ENCODE measurements around the gene PTGR3.

PTGR3 gene

DNA sequence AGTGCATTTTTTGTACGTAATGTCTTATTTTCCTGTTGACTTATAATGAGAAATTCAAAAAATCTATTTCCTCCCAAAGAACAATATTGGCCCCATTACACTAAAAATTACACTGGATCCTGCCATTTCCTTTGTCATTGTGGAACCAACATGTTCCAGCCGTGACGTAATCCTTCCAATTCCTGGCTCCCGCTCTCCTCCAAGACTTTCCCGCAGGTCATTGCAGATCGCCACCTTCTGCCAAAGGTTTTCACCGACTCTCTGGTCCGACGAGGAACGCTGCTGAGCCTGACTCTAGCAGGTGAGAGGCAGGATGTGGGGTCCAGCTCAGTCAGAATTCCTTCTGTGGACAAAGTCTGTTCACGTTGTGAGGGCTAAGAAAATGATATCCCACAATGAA, 38.0 kb downstream of the PTGR3 start:
- H3K4me2 ChIP-seq (ENCODE audit: low read length): no peak overlapping the region

DNA sequence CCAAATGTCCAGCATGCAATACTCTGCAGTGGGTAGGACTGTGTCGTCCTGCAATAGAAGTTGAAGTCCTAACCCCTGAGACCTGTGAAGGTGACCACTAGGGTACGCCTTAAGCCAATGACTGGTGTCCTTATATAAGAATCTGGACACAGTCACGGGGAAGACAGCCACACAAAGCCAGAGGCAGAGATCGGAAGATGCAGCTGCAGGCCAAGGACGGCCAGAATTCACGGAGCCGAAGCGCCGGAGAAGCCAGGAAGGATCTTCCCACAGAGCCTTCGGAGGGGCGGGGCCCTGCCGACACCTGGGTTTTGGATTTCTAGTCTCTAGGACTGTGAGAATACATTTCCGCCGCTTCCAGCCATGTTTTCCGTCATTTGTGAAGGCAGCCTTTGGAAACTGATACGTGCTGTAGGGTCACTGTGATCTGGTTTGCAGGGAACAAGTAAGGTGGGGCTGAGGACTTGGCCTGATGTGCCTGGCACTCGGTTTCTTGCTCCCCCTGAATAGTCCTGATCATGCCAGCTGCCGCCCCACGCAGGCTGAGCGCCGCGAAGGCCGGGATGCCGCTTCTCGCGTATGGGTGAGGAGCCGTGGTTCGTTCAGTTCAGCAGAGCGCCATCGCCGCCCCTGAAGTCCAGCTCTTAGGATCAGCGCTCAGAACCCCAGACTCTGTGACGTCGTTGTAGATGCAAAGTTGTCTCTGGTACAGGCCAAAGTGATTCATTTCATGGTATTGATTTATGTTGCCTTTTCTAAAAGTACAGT, 38.7 kb downstream of the PTGR3 start:
- no peak overlapping the region for H3K4me2 ChIP-seq (ENCODE audit: low read length)
- H3K9ac ChIP-seq (ENCODE audit: low read depth, low read length): no peak overlapping the region
- H3K4me1 ChIP-seq (ENCODE audit: control insufficient read depth, insufficient read depth, low read length): no peaks in the 10 kb centered on the region
- peaks cover 3% of the 10 kb centered on the region for H3K27me3 ChIP-seq (ENCODE audit: control insufficient read depth, insufficient read depth, low read length)
- H3K9me3 ChIP-seq (replicated peaks; ENCODE audit: low read length): no peaks in the 10 kb centered on the region
- H3K4me3 ChIP-seq (ENCODE audit: low read length): no peak overlapping the region
- no peaks in the 10 kb centered on the region for H3K36me3 ChIP-seq (ENCODE audit: insufficient read depth, low read length)

More for the DNA sequence above, 38.0 kb downstream of the PTGR3 start:
- no peaks in the 10 kb centered on the region for H3K9me3 ChIP-seq (replicated peaks; ENCODE audit: low read length)
- H3K27me3 ChIP-seq (ENCODE audit: control insufficient read depth, insufficient read depth, low read length): peaks cover 3% of the 10 kb centered on the region
- H3K9ac ChIP-seq (ENCODE audit: low read depth, low read length): no peak overlapping the region
- H3K36me3 ChIP-seq (ENCODE audit: insufficient read depth, low read length): no peaks in the 10 kb centered on the region
- no peak overlapping the region for H3K4me3 ChIP-seq (ENCODE audit: low read length)
- H3K4me1 ChIP-seq (ENCODE audit: control insufficient read depth, insufficient read depth, low read length): no peaks in the 10 kb centered on the region

DNA sequence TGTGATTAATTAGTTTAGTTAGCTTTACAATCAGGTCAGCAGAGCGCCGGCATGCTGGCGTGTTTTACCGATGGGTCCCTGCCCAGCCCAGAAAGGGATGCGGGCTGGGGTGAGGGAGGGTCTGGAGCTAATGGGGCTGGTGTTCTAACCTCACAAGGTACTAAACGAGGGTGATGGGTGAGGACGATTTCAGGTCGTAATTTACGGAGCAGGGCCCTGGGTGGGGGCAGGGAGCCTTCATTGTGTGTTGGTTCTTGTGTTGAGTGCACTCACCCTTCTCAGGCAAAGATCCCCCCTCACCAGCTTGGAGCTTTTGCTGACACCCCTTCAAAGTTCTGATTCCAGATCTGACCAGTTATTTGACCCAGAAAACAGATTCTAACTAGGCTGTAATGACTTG, 39.5 kb downstream of the PTGR3 start:
- Histone ChIP-seq H3K9ac (ENCODE audit: low read depth, low read length) (no peak overlapping the region), H3K27me3 (ENCODE audit: control insufficient read depth, insufficient read depth, low read length) (peaks cover 3% of the 10 kb centered on the region), H3K36me3 (ENCODE audit: insufficient read depth, low read length) (no peaks in the 10 kb centered on the region), H3K4me2 (ENCODE audit: low read length) (no peak overlapping the region), H3K9me3 (replicated peaks; ENCODE audit: low read length) (no peaks in the 10 kb centered on the region), H3K4me3 (ENCODE audit: low read length) (no peak overlapping the region), H3K4me1 (ENCODE audit: control insufficient read depth, insufficient read depth, low read length) (no peaks in the 10 kb centered on the region)

- H3K9me3 ChIP-seq (replicated peaks; ENCODE audit: low read length): no peaks in the 10 kb centered on the region
- H3K9ac ChIP-seq (ENCODE audit: low read depth, low read length): no peak overlapping the region
- no peak overlapping the region for H3K4me2 ChIP-seq (ENCODE audit: low read length)
Measured at GRCh38 chr18:75168619-75169018, 40.3 kb downstream of the PTGR3 start.

GRCh38 chr18:75167759-75168618, 41.0 kb downstream of the PTGR3 start:
- H3K27me3 ChIP-seq (ENCODE audit: control insufficient read depth, insufficient read depth, low read length): peaks cover 3% of the 10 kb centered on the region
- no peak overlapping the region for H3K4me3 ChIP-seq (ENCODE audit: low read length)

More at GRCh38 chr18:75168619-75169018, 40.3 kb downstream of the PTGR3 start:
- Histone ChIP-seq H3K27me3 (ENCODE audit: control insufficient read depth, insufficient read depth, low read length) (peaks cover 3% of the 10 kb centered on the region), H3K4me1 (ENCODE audit: control insufficient read depth, insufficient read depth, low read length) (no peaks in the 10 kb centered on the region), H3K4me3 (ENCODE audit: low read length) (no peak overlapping the region), H3K36me3 (ENCODE audit: insufficient read depth, low read length) (no peaks in the 10 kb centered on the region)

GRCh38 chr18:75167137-75167536, 41.8 kb downstream of the PTGR3 start:
- no peak overlapping the region for H3K9ac ChIP-seq (ENCODE audit: low read depth, low read length)
- no peaks in the 10 kb centered on the region for H3K9me3 ChIP-seq (replicated peaks; ENCODE audit: low read length)
- peaks cover 3% of the 10 kb centered on the region for H3K27me3 ChIP-seq (ENCODE audit: control insufficient read depth, insufficient read depth, low read length)
- no peak overlapping the region for H3K4me2 ChIP-seq (ENCODE audit: low read length)
- H3K36me3 ChIP-seq (ENCODE audit: insufficient read depth, low read length): no peaks in the 10 kb centered on the region
- no peaks in the 10 kb centered on the region for H3K4me1 ChIP-seq (ENCODE audit: control insufficient read depth, insufficient read depth, low read length)
- H3K4me3 ChIP-seq (ENCODE audit: low read length): no peak overlapping the region

More at GRCh38 chr18:75167759-75168618, 41.0 kb downstream of the PTGR3 start:
- no peak overlapping the region for H3K4me2 ChIP-seq (ENCODE audit: low read length)
- H3K4me1 ChIP-seq (ENCODE audit: control insufficient read depth, insufficient read depth, low read length): no peaks in the 10 kb centered on the region
- no peaks in the 10 kb centered on the region for H3K36me3 ChIP-seq (ENCODE audit: insufficient read depth, low read length)
- H3K9ac ChIP-seq (ENCODE audit: low read depth, low read length): no peak overlapping the region
- H3K9me3 ChIP-seq (replicated peaks; ENCODE audit: low read length): no peaks in the 10 kb centered on the region

DNA sequence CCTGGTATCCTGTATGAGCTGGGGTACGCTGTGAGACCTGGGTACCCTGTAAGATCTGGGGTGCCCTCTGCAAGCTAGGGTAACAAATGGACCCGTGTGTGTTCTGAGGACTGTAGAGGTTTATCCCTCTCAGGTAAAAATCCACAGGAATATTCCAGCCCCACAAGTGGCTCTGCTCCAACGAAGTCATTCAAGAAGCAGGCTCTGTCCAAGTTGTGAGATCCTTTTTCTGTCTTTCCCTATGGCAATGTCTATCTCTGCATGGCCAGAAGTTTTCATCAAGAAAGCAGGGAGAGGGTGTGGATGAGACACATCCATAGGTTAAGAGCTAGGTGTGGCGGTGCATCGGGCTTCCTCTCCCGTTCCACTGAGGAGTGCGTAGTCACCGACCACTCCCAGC, 43.0 kb downstream of the PTGR3 start:
- Histone ChIP-seq H3K4me1 (ENCODE audit: control insufficient read depth, insufficient read depth, low read length) (no peaks in the 10 kb centered on the region), H3K27me3 (ENCODE audit: control insufficient read depth, insufficient read depth, low read length) (peaks cover 3% of the 10 kb centered on the region), H3K9me3 (replicated peaks; ENCODE audit: low read length) (no peaks in the 10 kb centered on the region), H3K4me3 (ENCODE audit: low read length) (no peak overlapping the region), H3K4me2 (ENCODE audit: low read length) (no peak overlapping the region), H3K9ac (ENCODE audit: low read depth, low read length) (no peak overlapping the region), H3K36me3 (ENCODE audit: insufficient read depth, low read length) (no peaks in the 10 kb centered on the region)

DNA sequence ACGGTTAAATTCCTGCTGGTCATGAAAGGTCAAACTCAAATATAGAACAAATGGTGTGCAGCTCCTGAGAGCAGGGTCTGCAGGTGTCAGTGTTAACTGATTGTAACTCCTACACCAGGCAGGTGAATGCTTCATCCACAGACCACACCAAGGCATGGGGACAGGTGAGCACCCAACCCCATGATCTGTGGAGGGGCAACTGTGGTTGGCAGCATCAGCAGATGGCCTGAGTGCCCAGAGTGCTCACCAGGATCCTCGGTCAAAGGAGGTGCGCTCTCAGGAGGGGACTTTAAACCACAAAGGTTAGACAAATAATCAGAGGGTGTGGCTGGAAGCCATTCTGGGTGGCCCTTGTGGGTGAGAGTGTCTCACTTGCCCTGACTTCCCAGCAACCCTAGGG, 44.5 kb downstream of the PTGR3 start:
- peaks cover 3% of the 10 kb centered on the region for H3K27me3 ChIP-seq (ENCODE audit: control insufficient read depth, insufficient read depth, low read length)
- peaks cover 7% of the 10 kb centered on the region for H3K4me1 ChIP-seq (ENCODE audit: control insufficient read depth, insufficient read depth, low read length)
- H3K9ac ChIP-seq (ENCODE audit: low read depth, low read length): no peak overlapping the region

GRCh38 chr18:75163736-75164135, 45.2 kb downstream of the PTGR3 start:
- Histone ChIP-seq H3K36me3 (ENCODE audit: insufficient read depth, low read length) (no peaks in the 10 kb centered on the region), H3K27me3 (ENCODE audit: control insufficient read depth, insufficient read depth, low read length) (peaks cover 3% of the 10 kb centered on the region), H3K4me1 (ENCODE audit: control insufficient read depth, insufficient read depth, low read length) (peaks cover 7% of the 10 kb centered on the region), H3K4me2 (ENCODE audit: low read length) (no peak overlapping the region), H3K9ac (ENCODE audit: low read depth, low read length) (no peak overlapping the region), H3K9me3 (replicated peaks; ENCODE audit: low read length) (no peaks in the 10 kb centered on the region), H3K4me3 (ENCODE audit: low read length) (no peak overlapping the region)

More for the DNA sequence above, 44.5 kb downstream of the PTGR3 start:
- no peak overlapping the region for H3K4me2 ChIP-seq (ENCODE audit: low read length)
- no peaks in the 10 kb centered on the region for H3K9me3 ChIP-seq (replicated peaks; ENCODE audit: low read length)
- no peak overlapping the region for H3K4me3 ChIP-seq (ENCODE audit: low read length)
- H3K36me3 ChIP-seq (ENCODE audit: insufficient read depth, low read length): no peaks in the 10 kb centered on the region

GRCh38 chr18:75162978-75163377, 46.0 kb downstream of the PTGR3 start:
- no peaks in the 10 kb centered on the region for H3K27me3 ChIP-seq (ENCODE audit: control insufficient read depth, insufficient read depth, low read length)

GRCh38 chr18:75162467-75162866, 46.5 kb downstream of the PTGR3 start:
- H3K27me3 ChIP-seq (ENCODE audit: control insufficient read depth, insufficient read depth, low read length): no peaks in the 10 kb centered on the region
- H3K4me3 ChIP-seq (ENCODE audit: low read length): no peak overlapping the region
- peaks cover 7% of the 10 kb centered on the region for H3K4me1 ChIP-seq (ENCODE audit: control insufficient read depth, insufficient read depth, low read length)
- H3K4me2 ChIP-seq (ENCODE audit: low read length): no peak overlapping the region
- no peaks in the 10 kb centered on the region for H3K9me3 ChIP-seq (replicated peaks; ENCODE audit: low read length)
- no peak overlapping the region for H3K9ac ChIP-seq (ENCODE audit: low read depth, low read length)
- no peaks in the 10 kb centered on the region for H3K36me3 ChIP-seq (ENCODE audit: insufficient read depth, low read length)

More at GRCh38 chr18:75162978-75163377, 46.0 kb downstream of the PTGR3 start:
- Histone ChIP-seq H3K9me3 (replicated peaks; ENCODE audit: low read length) (no peaks in the 10 kb centered on the region), H3K4me3 (ENCODE audit: low read length) (no peak overlapping the region), H3K36me3 (ENCODE audit: insufficient read depth, low read length) (no peaks in the 10 kb centered on the region), H3K9ac (ENCODE audit: low read depth, low read length) (no peak overlapping the region), H3K4me2 (ENCODE audit: low read length) (no peak overlapping the region), H3K4me1 (ENCODE audit: control insufficient read depth, insufficient read depth, low read length) (peaks cover 7% of the 10 kb centered on the region)

Measured in skeletal muscle satellite cell (primary cell).